Measurements from ENCODE around the gene HEATR5B. TPM values are rescaled to one million over a fixed set of nuclear protein-coding genes. Genes with fewer than 3 reads are reported as not detected.

The HEATR5B gene
- polyA plus RNA-seq, 1 experiment = 10.4 TPM

- no peaks in the 10 kb centered on the region for H3K27me3 ChIP-seq (ENCODE audit: control insufficient read depth, insufficient read depth, low read length)
- peaks cover 9% of the 10 kb centered on the region for H3K36me3 ChIP-seq (ENCODE audit: control insufficient read depth, insufficient read depth, low read length)
- TF ChIP-seq CTCF (IDR thresholded peaks at IDR 0.05; ENCODE audit: insufficient read depth, low read depth, low read length) = no peak
- H3K4me3 ChIP-seq (ENCODE audit: low read depth, low read length) = no peak overlapping the region
- POLR2A ChIA-PET = no interaction called here
- CTCF ChIA-PET = no interaction called here
- DNase-seq (ENCODE audit: low read depth) = no peak
Measured at GRCh38 chr2:37090019-37090477, 5.9 kb upstream of the HEATR5B start.

- H3K27me3 ChIP-seq (ENCODE audit: control insufficient read depth, insufficient read depth, low read length) = no peaks in the 10 kb centered on the region
- peaks cover 4% of the 10 kb centered on the region; the same call in 1 of the 2 replicates for H3K36me3 ChIP-seq (ENCODE audit: control insufficient read depth, insufficient read depth, low read length)
- CTCF ChIA-PET = no interaction called here
- DNase-seq (ENCODE audit: low read depth) = no peak
- no peak for TF ChIP-seq CTCF (IDR thresholded peaks at IDR 0.05; ENCODE audit: insufficient read depth, low read depth, low read length)
- POLR2A ChIA-PET = no interaction called here
- H3K4me3 ChIP-seq (ENCODE audit: low read depth, low read length) = no peak overlapping the region
Measured at GRCh38 chr2:37085731-37086147, 1.6 kb upstream of the HEATR5B start.

GRCh38 chr2:37084797-37085196 is 625 bp upstream of the HEATR5B start:
- Histone ChIP-seq H3K27me3 (ENCODE audit: control insufficient read depth, insufficient read depth, low read length) (no peaks in the 10 kb centered on the region), H3K4me3 (ENCODE audit: low read depth, low read length) (peak overlapping the region; percentile 72), H3K36me3 (ENCODE audit: control insufficient read depth, insufficient read depth, low read length) (peaks cover 4% of the 10 kb centered on the region; the same call in 1 of the 2 replicates)
- DNase-seq (ENCODE audit: low read depth) = no peak
- CTCF ChIA-PET = no interaction called here
- no peak for TF ChIP-seq CTCF (IDR thresholded peaks at IDR 0.05; ENCODE audit: insufficient read depth, low read depth, low read length)
- POLR2A ChIA-PET = no interaction called here

- TF ChIP-seq CTCF (IDR thresholded peaks at IDR 0.05; ENCODE audit: insufficient read depth, low read depth, low read length) = no peak
- CTCF ChIA-PET = no interaction called here
- POLR2A ChIA-PET = no interaction called here
- no peak for DNase-seq (ENCODE audit: low read depth)
- Histone ChIP-seq H3K36me3 (ENCODE audit: control insufficient read depth, insufficient read depth, low read length) (peaks cover 2% of the 10 kb centered on the region; the same call in 1 of the 2 replicates), H3K27me3 (ENCODE audit: control insufficient read depth, insufficient read depth, low read length) (no peaks in the 10 kb centered on the region), H3K4me3 (ENCODE audit: low read depth, low read length) (no peak overlapping the region)
Measured at GRCh38 chr2:37080689-37081088, 3.5 kb downstream of the HEATR5B start.

GRCh38 chr2:37080266-37080665 is 3.9 kb downstream of the HEATR5B start:
- ChIA-PET POLR2A (no interaction called here), CTCF (no interaction called here)
- DNase-seq (ENCODE audit: low read depth) = no peak
- no peaks in the 10 kb centered on the region for H3K27me3 ChIP-seq (ENCODE audit: control insufficient read depth, insufficient read depth, low read length)
- H3K4me3 ChIP-seq (ENCODE audit: low read depth, low read length) = no peak overlapping the region
- peaks cover 2% of the 10 kb centered on the region; the same call in 1 of the 2 replicates for H3K36me3 ChIP-seq (ENCODE audit: control insufficient read depth, insufficient read depth, low read length)
- no peak for TF ChIP-seq CTCF (IDR thresholded peaks at IDR 0.05; ENCODE audit: insufficient read depth, low read depth, low read length)
